OCI-M1 (cell line): ENCODE data around the gene UGDH.
"Not testable (repeated sequence)": the region's sequence is repeated elsewhere in the genome, so short reads cannot be mapped to it uniquely, and the experiment has no call there.

Experiments
- DNase-seq: peaks from one replicate; lab custom pipeline; 2025; lab: John Stamatoyannopoulos, UW

Gene UGDH

GRCh38 chr4:39529534-39529933, 2.3 kb upstream of the UGDH start:
- no peak for DNase-seq

GRCh38 chr4:39528061-39528465, 824 bp upstream of the UGDH start:
- DNase-seq = no peak

DNA sequence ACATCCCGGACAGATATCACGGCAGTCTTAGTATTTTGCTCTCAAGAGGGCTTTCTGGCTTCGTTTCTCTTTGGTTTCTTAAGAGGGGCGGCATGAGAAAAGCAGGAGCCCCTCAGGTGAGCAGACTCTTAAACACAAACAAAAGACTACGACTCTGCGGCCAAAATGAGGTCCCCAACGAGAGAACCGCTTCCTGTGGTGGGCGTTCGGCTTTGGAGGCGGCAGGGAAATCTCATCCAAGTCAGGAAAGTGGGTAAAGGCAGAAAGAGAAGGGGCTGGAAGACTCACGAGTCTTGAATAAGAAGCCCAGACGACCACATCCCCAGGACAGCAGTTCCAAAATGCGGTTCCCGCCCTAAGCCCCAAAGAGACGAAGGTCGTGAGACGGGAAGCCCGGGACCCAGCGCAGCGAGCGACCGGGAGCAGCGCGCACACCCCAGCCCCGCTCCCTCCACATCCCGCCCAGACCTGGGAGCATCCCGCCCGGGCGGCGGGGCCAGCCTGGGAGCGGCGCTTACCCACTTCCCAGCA, 409 bp downstream of the UGDH start:
- DNase-seq = peak; percentile 55

GRCh38 chr4:39525822-39526690, 1.2 kb downstream of the UGDH start:
- peak; percentile 50 for DNase-seq

- DNase-seq = no peak
Measured at GRCh38 chr4:39524161-39524957, 2.9 kb downstream of the UGDH start.

DNA sequence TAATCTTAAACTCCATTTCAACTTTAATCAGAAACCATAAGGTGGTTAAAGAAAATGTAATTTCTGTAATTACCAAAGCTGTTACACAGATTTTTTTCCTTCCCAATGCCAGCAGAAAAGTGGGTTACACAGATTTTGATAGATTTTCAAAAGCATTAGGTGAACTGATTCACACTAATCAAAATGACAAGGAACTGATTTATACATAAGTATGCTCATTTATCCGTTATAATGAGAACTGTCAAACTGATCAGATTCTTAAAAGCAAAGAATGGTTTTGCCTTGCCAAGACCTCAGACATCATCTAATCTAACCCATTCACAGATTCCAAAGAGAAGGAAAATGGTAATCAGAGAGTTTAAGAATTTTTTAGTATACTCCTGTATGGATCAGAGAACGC, 5.2 kb downstream of the UGDH start:
- no peak for DNase-seq

DNA sequence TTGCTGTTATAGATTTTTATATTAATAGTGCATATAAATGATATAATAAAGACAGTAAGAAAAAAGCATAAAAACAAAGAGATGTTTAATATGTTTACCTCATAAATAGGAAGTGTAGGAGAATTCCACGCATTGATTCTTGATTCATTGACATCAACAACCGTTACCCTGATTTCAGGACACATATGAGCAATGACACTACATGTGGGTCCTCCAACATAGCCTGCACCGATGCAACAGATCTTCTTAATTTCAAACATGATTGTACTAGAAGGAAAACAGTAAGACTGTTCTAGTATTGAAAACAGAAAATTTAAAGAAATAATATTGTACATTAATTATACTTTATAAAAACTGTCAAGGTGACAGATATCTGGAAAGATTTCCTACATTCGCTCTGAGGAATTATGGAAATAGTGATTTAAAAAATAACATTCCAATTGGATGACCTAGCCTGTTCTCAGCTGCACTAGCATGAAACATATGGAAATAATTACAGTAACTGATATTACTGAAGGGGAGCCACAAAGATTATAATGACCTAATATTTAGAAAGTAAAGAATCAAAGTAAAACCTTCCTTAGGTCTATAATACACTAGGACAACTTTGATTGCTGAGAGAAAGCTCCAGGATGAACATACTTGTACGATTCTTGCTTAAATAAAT, 5.9 kb downstream of the UGDH start:
- DNase-seq = no peak

DNA sequence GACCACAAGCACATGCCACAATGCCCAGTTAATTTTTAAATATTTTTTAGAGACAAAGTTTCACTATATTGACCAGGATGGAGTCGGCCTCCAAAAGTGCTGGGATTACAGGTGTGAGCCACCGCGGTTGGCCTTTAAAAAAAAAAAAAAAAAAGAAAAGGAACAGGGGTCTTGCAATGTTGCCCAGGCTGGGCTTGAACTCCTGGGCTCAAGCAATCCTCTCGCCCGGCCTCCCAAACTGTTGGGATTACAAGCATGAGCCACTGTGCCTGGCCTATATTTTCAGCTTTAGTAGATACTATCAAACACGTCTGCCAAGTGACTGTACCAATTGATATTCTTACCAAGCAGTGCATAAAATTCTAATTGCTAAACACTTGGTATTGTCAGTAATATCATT, 8.8 kb downstream of the UGDH start:
- no peak for DNase-seq

GRCh38 chr4:39516407-39516966, 10.8 kb downstream of the UGDH start:
- DNase-seq = no peak

DNA sequence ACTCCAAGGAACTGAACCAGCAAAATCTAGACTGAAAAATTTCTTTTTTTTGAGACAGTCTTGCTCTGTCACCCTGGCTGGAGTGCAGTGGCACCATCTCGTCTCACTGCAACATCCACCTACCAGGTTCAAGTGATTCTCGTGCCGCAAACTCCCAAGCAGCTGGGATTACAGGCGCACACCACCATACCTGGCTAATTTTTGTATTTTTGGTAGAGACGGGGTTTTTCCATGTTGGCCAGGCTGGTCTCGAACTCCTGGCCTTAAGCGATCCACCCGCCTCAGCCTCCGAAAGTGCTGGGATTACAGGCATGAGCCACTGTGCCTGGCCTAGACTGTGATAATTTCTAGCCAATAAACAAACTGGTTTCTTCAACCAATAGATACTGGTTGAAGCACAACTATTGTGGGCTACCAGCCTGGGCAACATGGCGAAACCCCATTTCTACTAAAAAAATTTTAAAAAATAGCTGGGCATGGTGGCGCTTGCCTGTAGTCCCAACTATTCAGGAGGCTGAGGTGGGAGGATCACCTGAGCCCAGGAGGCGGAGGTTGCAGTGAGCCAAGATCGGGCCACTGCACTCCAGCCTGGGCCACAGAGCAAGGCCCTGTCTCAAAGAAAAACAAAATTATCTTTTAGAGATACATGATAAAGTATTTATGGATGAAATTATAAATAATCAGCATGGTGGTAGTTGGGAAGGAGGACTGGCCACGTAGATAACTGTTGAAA, 11.4 kb downstream of the UGDH start:
- not testable (repeated sequence) for DNase-seq

DNA sequence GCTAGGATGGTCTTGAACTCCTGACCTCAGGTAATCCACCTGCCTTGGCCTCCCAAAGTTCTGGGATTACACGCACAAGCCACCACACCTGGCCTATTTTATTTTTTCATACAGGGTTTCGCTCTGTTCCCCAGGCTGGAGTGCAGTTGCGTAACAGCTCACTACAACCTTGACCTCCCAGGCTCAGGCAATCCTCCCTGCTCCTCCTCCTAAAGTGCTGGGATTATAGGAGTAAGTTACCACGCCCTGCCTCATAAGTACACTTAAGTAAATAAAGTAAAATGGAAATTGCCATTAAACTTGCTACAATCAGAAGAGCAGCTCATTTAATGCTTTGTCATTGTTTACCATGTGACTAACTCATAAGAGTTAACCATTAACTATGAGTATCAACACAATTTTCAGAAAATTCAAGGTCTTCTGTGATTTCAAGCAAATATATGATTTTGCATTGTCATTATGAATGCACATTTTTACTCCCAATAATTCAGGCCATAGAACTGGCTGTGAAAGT, 12.3 kb downstream of the UGDH start:
- DNase-seq = peak; percentile 13

GRCh38 chr4:39514266-39514665, 13.0 kb downstream of the UGDH start:
- not testable (repeated sequence) for DNase-seq

- DNase-seq = no peak
Measured at GRCh38 chr4:39510348-39510929, 16.8 kb downstream of the UGDH start.

DNA sequence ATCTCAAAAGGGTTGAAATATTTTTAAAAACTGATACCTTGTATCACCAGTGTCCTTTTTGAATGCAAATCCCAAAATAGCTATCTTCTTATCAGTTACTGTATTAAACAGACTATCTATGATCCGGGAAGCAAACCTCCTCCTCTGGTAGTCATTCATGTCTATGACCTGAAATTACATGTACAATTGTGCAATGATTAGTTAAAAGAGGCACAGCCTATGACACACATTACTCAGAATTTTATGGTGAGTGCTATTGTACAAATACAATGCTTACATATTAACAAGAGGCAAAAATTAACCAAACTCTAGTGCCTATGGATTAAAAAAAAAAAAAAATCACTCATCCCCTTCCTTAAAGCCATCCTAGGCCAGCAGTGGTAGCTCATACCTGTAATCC, 21.7 kb downstream of the UGDH start:
- no peak for DNase-seq

- no peak for DNase-seq
Measured at GRCh38 chr4:39504538-39504937, 22.7 kb downstream of the UGDH start.

- not testable (repeated sequence) for DNase-seq
Measured at GRCh38 chr4:39502664-39503035, 24.6 kb downstream of the UGDH start.

DNA sequence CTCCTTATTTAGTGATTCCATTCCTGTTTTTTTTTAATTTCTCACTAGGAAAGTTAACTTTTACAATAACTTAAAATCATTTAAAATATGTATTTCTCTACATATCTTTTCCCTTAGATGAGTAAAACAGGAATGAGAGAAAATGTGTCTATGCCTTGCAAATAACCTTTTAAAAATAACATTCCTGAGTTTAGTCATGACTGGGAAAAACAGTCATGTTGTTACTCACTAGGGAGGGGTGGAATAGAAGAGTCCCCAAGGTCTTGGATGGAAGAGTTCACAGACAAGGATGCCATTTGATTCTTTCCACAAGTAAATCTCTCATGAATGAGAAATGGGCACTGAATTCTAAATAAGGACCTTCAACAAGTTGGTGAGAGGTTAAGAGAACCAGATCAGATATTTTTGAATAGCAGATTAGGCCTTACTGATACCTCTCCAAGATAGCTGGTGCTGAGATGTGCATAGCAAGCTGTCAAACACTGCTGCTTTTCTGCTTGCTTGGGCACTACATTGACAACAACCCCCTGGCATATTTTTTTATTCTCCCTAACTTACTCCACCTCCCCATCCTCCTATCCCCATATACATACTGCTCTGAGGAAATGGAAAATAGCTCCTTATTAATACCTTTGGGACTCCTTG, 25.1 kb downstream of the UGDH start:
- DNase-seq = no peak

DNA sequence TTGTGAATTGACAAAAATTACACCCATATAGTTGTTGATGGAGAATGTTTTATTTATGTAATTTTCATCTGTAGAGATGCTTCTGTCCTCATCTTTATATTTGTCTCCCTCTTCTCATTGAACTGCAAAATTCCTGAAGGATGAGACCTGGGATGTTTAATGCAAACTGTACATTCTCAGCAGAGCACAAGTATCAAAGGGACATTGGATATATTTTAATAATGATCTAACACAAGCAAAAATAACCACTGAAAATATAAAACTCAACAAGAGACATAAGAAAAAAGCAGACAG, 28.6 kb downstream of the UGDH start:
- no peak for DNase-seq

GRCh38 chr4:39497909-39498726, 29.1 kb downstream of the UGDH start:
- DNase-seq = no peak
